Astrocyte (in vitro differentiated cells and primary cell): ENCODE data around the gene PSENEN. TPM values are rescaled to one million over a fixed set of nuclear protein-coding genes. Genes with fewer than 3 reads are reported as not detected.
"Not testable (repeated sequence)": the region's sequence is repeated elsewhere in the genome, so short reads cannot be mapped to it uniquely, and the experiment has no call there.

Experiments
- DNase-seq: peaks from one replicate; pipeline ENCODE4 v3.0.0-alpha.2; 2010; ENCODE audit warnings: low read depth
- FAIRE-seq: peaks from 2 replicates; lab custom pipeline; 2011; peaks lifted over from hg19 to GRCh38; lab: Jason Lieb, UNC
- H2AFZ ChIP-seq: 2 replicates; pipeline ENCODE4 v1.6.0; 2012; ENCODE audit warnings: low read depth, low read length, inconsistent platforms
- H3K27ac ChIP-seq: 2 replicates; pipeline ENCODE4 v1.5.1; 2011; ENCODE audit warnings: low read depth, low read length, inconsistent platforms
- H3K27me3 ChIP-seq: 2 replicates; pipeline ENCODE4 v1.6.0; 2011; ENCODE audit warnings: low read length, inconsistent platforms; ENCODE audit not compliant: insufficient read depth
- H3K36me3 ChIP-seq: 2 replicates; pipeline ENCODE4 v1.5.1; 2011; ENCODE audit warnings: low read length, inconsistent platforms; ENCODE audit not compliant: insufficient read depth
- H3K4me1 ChIP-seq: 2 replicates; pipeline ENCODE4 v1.5.1; 2011; ENCODE audit warnings: low read length, inconsistent platforms; ENCODE audit not compliant: insufficient read depth
- H3K4me2 ChIP-seq: 2 replicates; pipeline ENCODE4 v1.6.0; 2012; ENCODE audit warnings: low read length, inconsistent platforms
- H3K4me3 ChIP-seq: 2 replicates; pipeline ENCODE4 v1.5.1; 2011; ENCODE audit warnings: low read depth, mild to moderate bottlenecking, low read length, inconsistent platforms; ENCODE audit not compliant: insufficient read depth
- H3K79me2 ChIP-seq: 2 replicates; pipeline ENCODE4 v1.6.0; 2012; ENCODE audit warnings: mild to moderate bottlenecking, low read length, inconsistent platforms; ENCODE audit not compliant: insufficient read depth
- H3K9ac ChIP-seq: 2 replicates; pipeline ENCODE4 v1.6.0; 2012; ENCODE audit warnings: mild to moderate bottlenecking, low read length, inconsistent platforms
- H3K9me3 ChIP-seq: 2 replicates; pipeline ENCODE4 v1.5.1; 2012; ENCODE audit warnings: low read depth, mild to moderate bottlenecking, low read length, inconsistent platforms; ENCODE audit not compliant: insufficient read depth
- H4K20me1 ChIP-seq: 2 replicates; pipeline ENCODE4 v1.6.0; 2012; ENCODE audit warnings: low read length, inconsistent platforms; ENCODE audit not compliant: insufficient read depth
- H3K27ac Mint-ChIP-seq: one replicate; pipeline ENCODE4 v1.8.0; 2021; ENCODE audit warnings: mild to moderate bottlenecking, mixed read lengths; ENCODE audit not compliant: unreplicated experiment
- H3K27me3 Mint-ChIP-seq: one replicate; pipeline ENCODE4 v1.8.0; 2021; ENCODE audit warnings: low read depth, mixed read lengths; ENCODE audit not compliant: unreplicated experiment
- H3K36me3 Mint-ChIP-seq: one replicate; pipeline ENCODE4 v1.8.0; 2021; ENCODE audit warnings: low read depth, mixed read lengths; ENCODE audit not compliant: unreplicated experiment
- H3K4me1 Mint-ChIP-seq: one replicate; pipeline ENCODE4 v1.8.0; 2021; ENCODE audit warnings: low read depth, mixed read lengths; ENCODE audit not compliant: unreplicated experiment
- H3K4me3 Mint-ChIP-seq: one replicate; pipeline ENCODE4 v1.8.0; 2021; ENCODE audit warnings: mild to moderate bottlenecking, moderate library complexity, mixed read lengths; ENCODE audit not compliant: unreplicated experiment
- H3K9me3 Mint-ChIP-seq: one replicate; pipeline ENCODE4 v1.8.0; 2021; ENCODE audit warnings: mild to moderate bottlenecking, mixed read lengths; ENCODE audit not compliant: unreplicated experiment
- CTCF ChIP-seq: IDR thresholded peaks from 2 replicates; pipeline ENCODE4 v1.5.1; 2011; ENCODE audit warnings: low read depth, mild to moderate bottlenecking, inconsistent platforms, low read length, moderate library complexity; ENCODE audit not compliant: insufficient read depth
- EZH2 ChIP-seq: IDR thresholded peaks from 2 replicates; pipeline ENCODE4 v1.6.1; 2012; ENCODE audit warnings: mild to moderate bottlenecking, low read length, inconsistent platforms; ENCODE audit not compliant: insufficient read depth
- total RNA-seq: library from RNA; stranded (reverse); gene quantifications from 2 replicates; pipeline ENCODE4 v1.2.1, GENCODE V29; 2021

PSENEN gene
- total RNA-seq, 1 donor from 2014 or later = 100 TPM

DNA sequence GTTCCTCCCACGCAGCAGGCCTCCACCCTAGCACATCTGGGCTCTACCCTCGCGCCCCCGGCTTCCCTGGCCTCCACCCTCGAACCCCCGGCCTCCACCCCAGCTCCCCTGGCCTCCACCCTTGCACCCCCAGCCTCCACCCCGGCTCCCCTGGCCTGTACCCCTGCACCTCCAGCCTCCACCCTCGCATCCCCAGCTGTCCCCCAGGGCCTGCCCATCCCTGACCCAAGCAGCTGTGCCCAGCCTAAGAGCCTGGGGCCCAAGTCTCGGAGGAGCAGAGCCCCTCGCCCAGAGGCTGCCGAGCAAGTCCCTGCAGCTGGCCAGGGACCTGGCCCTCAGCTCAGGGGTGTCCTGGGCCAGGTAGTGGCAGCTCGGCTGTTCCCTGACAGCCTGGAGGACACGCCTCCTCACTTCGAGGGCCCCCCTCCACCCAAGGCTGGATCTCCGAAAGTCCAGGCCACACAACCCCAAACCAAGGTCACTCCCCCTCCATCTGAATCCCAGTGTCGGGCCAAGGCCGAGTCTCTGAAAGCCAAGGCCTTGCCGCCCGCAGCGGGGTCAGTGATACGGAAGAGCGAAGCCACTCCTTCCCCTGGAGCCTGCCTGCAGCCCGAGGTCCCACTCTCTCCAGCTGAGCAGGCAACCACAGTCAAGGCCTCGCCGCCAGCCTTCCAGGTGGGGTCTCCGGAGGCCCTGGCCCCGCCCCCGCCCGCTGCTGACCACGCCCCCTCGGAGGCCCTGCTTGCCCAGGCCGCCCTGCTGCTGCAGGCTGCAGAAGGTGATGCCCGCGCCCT, 22.0 kb downstream of the PSENEN start:
- no peak for FAIRE-seq
- H3K4me3 ChIP-seq = no peak overlapping the region

DNA sequence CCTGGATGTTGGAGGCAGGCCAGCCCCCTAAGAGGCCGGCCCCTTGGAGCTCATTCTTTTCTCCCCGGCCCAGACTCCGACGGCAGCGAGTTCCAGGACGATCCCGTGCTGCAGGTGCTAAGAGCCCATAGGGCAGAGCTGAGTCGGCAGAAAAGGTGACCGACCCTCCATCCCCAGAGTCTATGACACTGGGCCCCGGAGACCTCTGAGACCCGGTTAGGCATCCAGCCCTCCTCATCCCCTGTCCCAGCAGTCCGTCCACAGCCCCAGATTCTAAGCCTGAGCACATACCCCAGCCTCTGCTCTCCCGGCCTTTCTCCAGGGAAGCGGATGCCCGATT, 22.6 kb downstream of the PSENEN start:
- Histone ChIP-seq H3K27ac (no peak overlapping the region), H3K4me2 (no peak overlapping the region), H3K4me1 (no peaks in the 10 kb centered on the region), H3K36me3 (peaks cover 4% of the 10 kb centered on the region), H3K79me2 (no peaks in the 10 kb centered on the region), H3K27me3 (no peaks in the 10 kb centered on the region), H3K9me3 (no peaks in the 10 kb centered on the region), H3K9ac (no peak overlapping the region), H3K4me3 (no peak overlapping the region), H2AFZ (no peak overlapping the region), H4K20me1 (no peaks in the 10 kb centered on the region)
- no peak for TF ChIP-seq CTCF
- no peak for TF ChIP-seq EZH2
- Mint-ChIP-seq H3K4me1 (no peaks in the 10 kb centered on the region), H3K27me3 (no peaks in the 10 kb centered on the region), H3K27ac (no peak overlapping the region), H3K36me3 (peaks cover 8% of the 10 kb centered on the region), H3K9me3 (no peaks in the 10 kb centered on the region), H3K4me3 (no peak overlapping the region)
- DNase-seq = no peak
- FAIRE-seq = no peak

More for the DNA sequence above, 22.0 kb downstream of the PSENEN start:
- Mint-ChIP-seq H3K36me3 (peaks cover 8% of the 10 kb centered on the region), H3K4me3 (no peak overlapping the region), H3K27ac (no peak overlapping the region), H3K9me3 (no peaks in the 10 kb centered on the region), H3K4me1 (no peaks in the 10 kb centered on the region), H3K27me3 (no peaks in the 10 kb centered on the region)
- H3K79me2 ChIP-seq = no peaks in the 10 kb centered on the region
- no peaks in the 10 kb centered on the region for H3K27me3 ChIP-seq
- H3K9me3 ChIP-seq = no peaks in the 10 kb centered on the region
- no peak for DNase-seq
- no peak overlapping the region for H3K27ac ChIP-seq
- no peaks in the 10 kb centered on the region for H3K4me1 ChIP-seq
- TF ChIP-seq CTCF (no peak), EZH2 (no peak)
- no peaks in the 10 kb centered on the region for H4K20me1 ChIP-seq
- H3K4me2 ChIP-seq = no peak overlapping the region
- H3K9ac ChIP-seq = no peak overlapping the region
- peaks cover 4% of the 10 kb centered on the region for H3K36me3 ChIP-seq
- no peak overlapping the region for H2AFZ ChIP-seq

DNA sequence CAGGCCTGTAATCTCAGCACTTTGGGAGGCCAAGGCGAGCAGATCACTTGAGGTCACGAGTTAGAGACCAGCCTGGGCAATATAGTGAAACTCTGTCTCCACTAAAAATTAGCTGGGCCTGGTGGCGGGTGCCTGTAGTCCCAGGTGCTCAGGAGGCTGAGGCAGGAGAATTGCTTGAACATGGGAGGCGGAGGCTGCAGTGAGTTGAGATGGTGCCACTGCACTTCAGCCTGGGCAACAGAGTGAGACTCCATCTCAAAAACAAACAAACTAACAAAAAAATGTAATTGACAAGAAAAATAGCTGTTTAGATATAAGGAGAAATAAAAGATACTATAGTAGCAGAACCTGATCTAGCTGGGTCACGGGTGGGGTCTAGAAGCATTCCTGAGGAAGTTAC, 26.9 kb downstream of the PSENEN start:
- DNase-seq, H3K27ac ChIP-seq, H3K9me3 ChIP-seq, H3K4me3 ChIP-seq, H2AFZ ChIP-seq, H3K4me2 ChIP-seq, H3K36me3 Mint-ChIP-seq, FAIRE-seq, H3K9me3 Mint-ChIP-seq, H3K36me3 ChIP-seq, H3K79me2 ChIP-seq, H3K4me1 Mint-ChIP-seq, H3K4me3 Mint-ChIP-seq, H4K20me1 ChIP-seq, H3K27me3 ChIP-seq, H3K9ac ChIP-seq, H3K27ac Mint-ChIP-seq: not testable (repeated sequence)
- H3K4me1 ChIP-seq = peaks cover 13% of the 10 kb centered on the region
- peaks cover 15% of the 10 kb centered on the region for H3K27me3 Mint-ChIP-seq
